NCI-H446 (cell line): ENCODE results near the gene UBAP1L.
"Not testable (repeated sequence)": the region's sequence is repeated elsewhere in the genome, so short reads cannot be mapped to it uniquely, and the experiment has no call there.

Experiments used
- DNase-seq, 2 experiments: peaks; one replicate each; lab custom pipeline; 2025; lab: John Stamatoyannopoulos, UW

The UBAP1L gene

GRCh38 chr15:65084500-65085206 is 30.3 kb downstream of the UBAP1L start:
- no peak for DNase-seq

DNA sequence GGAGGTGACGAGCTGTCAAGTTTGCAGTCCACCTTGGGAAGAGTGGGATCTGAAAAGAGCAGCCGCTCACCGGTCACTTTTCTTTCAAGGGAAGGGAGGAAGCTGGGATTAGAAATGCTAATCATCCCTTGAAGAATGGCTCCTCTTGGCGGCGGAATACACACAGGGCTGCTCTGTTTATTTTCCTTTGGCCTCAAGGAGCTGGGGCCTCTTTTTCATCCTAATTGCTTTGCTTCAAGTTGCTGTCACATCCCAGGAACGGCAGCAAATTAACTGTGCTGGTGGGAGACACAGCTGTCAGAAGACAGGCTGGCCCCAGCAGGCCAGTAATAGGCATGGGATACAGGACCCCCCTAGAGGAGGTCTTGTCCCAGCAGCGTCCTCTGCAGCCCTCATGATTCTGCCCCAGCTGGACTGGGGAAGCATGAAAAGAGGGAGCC is 31.7 kb downstream of the UBAP1L start:
- DNase-seq, result no peak

- no peak for DNase-seq
These were observed 32.6 kb downstream of the UBAP1L start for GRCh38 chr15:65082303-65082953.

GRCh38 chr15:65081758-65082157 is 33.2 kb downstream of the UBAP1L start:
- no peak for DNase-seq

DNA sequence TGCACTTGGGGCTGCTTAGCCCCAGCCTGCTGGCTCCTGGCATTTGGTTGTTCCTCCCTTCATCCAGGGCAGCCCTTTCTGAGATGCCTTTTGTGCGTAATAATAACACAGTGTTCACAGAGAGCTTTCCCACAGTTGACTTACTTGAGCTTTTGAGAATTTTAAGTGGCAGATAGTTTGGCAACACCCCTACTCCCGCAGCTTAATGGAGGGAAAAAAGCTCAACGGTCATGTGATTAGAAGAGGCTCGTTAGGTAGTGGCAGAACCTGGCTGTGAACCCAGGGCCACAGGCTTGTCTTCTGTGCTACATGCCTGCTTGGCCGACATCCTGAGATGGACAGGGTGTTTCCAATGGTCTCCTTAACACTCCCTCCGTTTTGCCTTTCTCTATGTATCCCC is 33.7 kb downstream of the UBAP1L start:
- DNase-seq, result no peak

DNA sequence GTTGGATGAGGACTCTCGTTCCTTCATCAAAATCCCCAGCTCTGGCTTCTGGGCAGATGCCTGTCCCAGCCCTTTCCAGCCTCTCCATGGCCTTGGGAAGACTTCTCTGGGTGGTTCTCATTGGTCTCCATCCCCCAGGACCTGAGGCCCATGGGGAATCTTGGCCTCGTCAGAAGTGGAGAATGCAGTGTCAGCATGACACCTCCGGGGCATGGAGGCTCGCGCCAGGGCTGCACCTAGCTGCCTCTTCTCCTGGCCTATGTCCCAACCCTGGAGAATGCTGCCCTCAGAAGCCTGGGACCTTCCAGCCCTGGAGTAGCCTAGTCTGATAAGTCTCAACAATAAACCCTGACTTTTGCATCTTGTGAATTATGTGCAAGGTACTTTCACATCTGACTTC is 35.4 kb downstream of the UBAP1L start:
- DNase-seq, result no peak

- no peak for DNase-seq
These were observed 37.0 kb downstream of the UBAP1L start for GRCh38 chr15:65077981-65078352.

- no peak for DNase-seq
These were observed 37.6 kb downstream of the UBAP1L start for GRCh38 chr15:65077291-65077980.

GRCh38 chr15:65076486-65077290 is 38.3 kb downstream of the UBAP1L start, which contains the start of gene KBTBD13:
Gene KBTBD13, plus strand, starts transcription at chr15:65076746. Its CDS starts 70 bp downstream, at chr15:65076816.
- no peak for DNase-seq

GRCh38 chr15:65075607-65076395 is 39.2 kb downstream of the UBAP1L start:
- not testable (repeated sequence) for DNase-seq

DNA sequence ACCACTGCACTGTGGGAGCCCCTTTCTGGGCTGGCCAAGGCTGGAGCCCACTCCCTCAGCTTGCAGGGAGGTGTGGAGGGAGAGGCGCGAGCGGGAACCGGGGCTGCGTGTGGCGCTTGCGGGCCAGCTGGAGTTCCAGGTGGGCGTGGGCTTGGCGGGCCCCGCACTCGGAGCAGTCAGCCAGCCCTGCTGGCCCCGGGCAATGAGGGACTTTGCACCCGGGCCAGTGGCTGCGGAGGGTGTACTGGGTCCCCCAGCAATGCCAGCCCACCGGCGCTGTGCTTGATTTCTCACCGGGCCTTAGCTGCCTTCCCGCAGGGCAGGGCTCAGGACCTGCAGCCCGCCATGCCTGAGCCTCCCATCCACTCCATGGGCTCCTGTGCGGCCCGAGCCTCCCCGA is 40.1 kb downstream of the UBAP1L start:
- not testable (repeated sequence) for DNase-seq

- no peak for DNase-seq
These were observed 42.4 kb downstream of the UBAP1L start for GRCh38 chr15:65072617-65073016.

DNA sequence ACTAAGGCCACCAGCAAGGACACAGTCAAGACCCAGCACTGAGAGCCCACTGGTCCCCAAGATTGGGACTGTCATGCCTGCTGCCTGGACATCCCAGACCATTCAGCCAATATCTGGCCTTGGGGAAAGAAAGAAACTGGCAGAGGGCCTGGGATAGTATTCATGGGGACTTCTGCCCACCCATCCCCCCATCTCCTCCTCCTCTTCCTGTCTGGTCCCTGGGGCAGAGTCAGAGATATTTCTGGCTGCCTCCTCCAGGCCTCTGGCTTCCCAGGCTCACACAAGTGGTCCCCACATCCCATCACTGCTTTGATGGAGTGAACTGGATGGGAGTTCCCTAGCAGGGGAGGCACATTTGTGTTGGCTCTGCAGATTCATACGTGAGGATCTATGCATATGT is 43.0 kb downstream of the UBAP1L start:
- DNase-seq, result no peak

DNA sequence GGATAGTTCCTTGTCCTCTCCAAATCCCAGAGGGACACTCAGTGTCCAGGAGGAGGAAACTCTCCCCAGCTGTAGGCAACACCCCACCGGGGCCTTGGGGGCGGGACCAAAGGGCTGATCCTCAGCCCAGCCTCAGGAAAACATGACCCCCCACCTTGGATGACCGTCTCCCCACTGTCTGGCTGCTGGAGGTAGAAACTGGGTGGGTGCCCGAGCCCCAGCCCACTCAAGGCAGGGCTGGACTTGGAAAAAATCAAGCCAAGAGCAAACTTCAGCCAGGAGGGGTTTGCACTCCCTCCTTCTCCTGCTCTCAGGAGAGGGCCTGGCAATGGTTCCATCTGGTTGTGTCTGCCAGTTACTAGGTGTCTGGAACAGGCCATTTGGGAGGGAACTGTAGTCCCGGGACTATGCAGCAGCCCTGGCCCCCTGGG is 43.6 kb downstream of the UBAP1L start:
- DNase-seq, result peak in 1 of 2 experiments; percentile 37

DNA sequence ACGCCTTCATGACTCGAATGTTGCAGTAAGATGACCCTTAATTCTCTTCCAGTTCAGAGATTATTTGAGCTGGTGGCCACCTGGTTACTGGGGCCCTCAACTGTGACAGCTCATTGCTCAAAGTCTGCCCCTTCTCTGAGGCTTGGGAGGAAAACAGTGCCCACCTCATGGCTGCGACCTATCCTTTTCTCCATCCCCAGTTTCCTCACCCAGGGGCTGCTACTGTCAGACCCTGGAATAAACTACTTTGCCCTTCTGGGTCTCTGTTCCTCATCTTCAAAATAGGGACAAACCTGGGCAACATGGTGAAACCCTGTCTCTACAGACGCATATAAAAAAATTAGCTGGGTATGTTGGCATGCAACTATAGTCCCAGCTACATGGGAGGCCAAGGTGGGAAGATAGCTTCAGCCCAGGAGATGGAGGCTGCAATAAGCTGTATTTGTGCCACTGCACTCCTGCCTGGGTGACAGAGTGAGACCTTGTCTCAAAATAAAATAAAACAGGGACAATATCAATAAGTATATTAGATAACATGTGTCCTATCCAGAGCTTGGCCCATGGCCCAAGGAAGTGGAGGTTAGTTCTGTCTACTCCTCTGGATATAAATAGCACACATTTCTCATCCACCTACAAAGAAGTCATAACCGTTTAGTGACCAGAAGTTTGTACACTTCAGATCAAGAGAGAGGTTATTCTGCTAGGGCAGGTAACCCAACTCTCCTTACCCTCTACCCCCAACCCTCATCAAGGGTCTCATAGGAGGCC is 45.0 kb downstream of the UBAP1L start:
- no peak for DNase-seq

- no peak for DNase-seq
These were observed 45.8 kb downstream of the UBAP1L start for GRCh38 chr15:65069179-65069578.

DNA sequence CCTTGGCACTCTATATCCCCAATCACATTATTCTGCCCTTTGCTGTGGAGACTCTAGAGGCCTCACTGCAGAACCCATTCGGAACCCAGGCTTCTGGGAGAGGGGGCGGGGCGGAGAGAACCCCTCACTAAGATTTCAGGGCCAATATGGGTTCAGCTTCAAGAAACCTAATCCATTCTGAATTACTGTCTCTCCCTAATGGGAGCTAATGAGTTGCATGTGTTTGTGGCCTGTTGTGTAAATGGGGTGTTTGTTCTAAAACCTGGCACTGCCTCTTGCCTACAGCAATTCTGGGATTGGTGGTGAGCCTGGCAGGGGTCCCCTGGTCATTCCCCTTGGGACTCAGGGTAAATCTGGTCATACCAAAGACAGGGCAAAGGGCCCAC is 46.6 kb downstream of the UBAP1L start:
- DNase-seq, result no peak

DNA sequence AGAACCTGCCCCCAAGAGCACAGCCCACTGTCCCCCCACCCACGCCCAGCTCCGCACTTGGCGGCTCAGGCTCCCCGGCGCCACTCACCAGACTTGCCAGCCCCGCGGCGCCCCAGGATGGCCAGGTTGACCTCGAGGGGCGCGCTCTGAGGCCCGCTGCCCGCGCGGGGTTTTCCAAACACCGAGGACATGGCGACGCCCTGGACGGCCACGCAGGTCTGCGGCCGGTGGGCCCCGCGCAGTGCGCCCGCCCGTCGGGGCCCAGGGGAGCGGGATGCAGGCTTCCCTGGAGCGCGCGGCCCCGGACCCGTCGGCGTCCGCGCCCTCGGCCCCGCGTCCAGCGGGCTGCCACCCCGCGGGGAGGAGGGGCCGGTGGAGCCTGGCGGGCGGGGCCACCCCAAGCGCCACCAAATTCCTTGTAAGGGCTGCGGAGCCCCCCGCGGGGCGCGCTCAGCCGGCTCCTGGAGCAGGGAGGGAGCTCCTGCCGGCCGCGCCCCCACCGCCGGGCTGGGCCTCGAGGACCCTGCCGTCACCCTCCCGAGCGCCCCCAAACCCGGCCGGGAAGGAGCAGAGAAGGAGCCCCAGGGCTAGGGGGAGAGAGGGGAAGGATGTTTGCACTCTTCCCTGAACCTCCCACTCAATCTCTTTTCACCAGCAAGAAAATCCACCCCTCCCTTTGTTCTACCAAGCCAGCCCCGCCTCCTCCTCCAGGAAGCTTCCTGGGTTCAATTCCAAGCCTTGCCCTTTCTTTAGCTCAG is 47.2 kb downstream of the UBAP1L start, which contains the start of gene RASL12:
TSS of gene RASL12 (minus strand) at position 347 of the 758 bp plus-strand sequence. CDS start at position 191, 156 bp downstream.
- DNase-seq, result no peak

- no peak for DNase-seq
These were observed 47.7 kb downstream of the UBAP1L start for GRCh38 chr15:65067317-65067644.
